Lower lobe of right lung (tissue), 2 donors: ENCODE measurements around the gene CNTN1. TPM values are rescaled to one million over a fixed set of nuclear protein-coding genes. Genes with fewer than 3 reads are reported as not detected.

Experiments used
- ATAC-seq, 2 donors: fragments of 200-7000 bp; cut with Tn5 transposase; one replicate each; pipeline ENCODE4 v1.9.1; 2020 to 2022; ENCODE audit warnings: mild to moderate bottlenecking in 2 of 2, moderate library complexity in 2 of 2
- DNase-seq: peaks from one replicate; pipeline ENCODE4 v3.0.0-alpha.2; 2020
- H3K27ac ChIP-seq: fragments of 200-600 bp; one replicate; pipeline ENCODE4 v1.8.0; 2022
- H3K27me3 ChIP-seq: fragments of 200-600 bp; one replicate; pipeline ENCODE4 v1.8.0; 2022; ENCODE audit warnings: low read depth
- H3K36me3 ChIP-seq: fragments of 200-600 bp; one replicate; pipeline ENCODE4 v1.8.0; 2022; ENCODE audit warnings: mild to moderate bottlenecking
- H3K4me1 ChIP-seq: fragments of 200-600 bp; one replicate; pipeline ENCODE4 v1.8.0; 2022
- H3K4me3 ChIP-seq: fragments of 200-600 bp; one replicate; pipeline ENCODE4 v1.8.0; 2022; ENCODE audit warnings: mild to moderate bottlenecking
- H3K9me3 ChIP-seq: fragments of 200-600 bp; one replicate; pipeline ENCODE4 v1.8.0; 2022
- CTCF ChIP-seq: fragments of 200-600 bp; IDR thresholded peaks from one replicate; pipeline ENCODE4 v1.8.0; 2022; ENCODE audit warnings: antibody characterized with exemption, mild to moderate bottlenecking
- intact Hi-C: fragments of 100-400 bp; cut with DNase I; formaldehyde crosslinking; loops from one replicate; pipeline ENCODE4 v1.11.0; 2022
- total RNA-seq: library from RNA; stranded (reverse); fragmentation: NEBNext Ultra II Directional; extraction: Animal tissue kit (Norgen Biotek cat#: 25700); gene quantifications from one replicate; pipeline ENCODE4 v1.2.1, GENCODE V29; 2021
- donor health status: DM: no; HTN: yes; CAD: no; lungs with severe emphysema.

The CNTN1 gene
- total RNA-seq, 1 donor from 2014 or later, result 12.3 TPM

- intact Hi-C loops, result no loop called here
- no peak for DNase-seq
- no peak for ATAC-seq
- no peaks in the 10 kb centered on the region for H3K27me3 ChIP-seq
- no peaks in the 10 kb centered on the region for H3K9me3 ChIP-seq
- no peaks in the 10 kb centered on the region for H3K36me3 ChIP-seq
- no peak overlapping the region for H3K4me3 ChIP-seq
- H3K4me1 ChIP-seq, result no peaks in the 10 kb centered on the region
- no peak for TF ChIP-seq CTCF
- H3K27ac ChIP-seq, result no peak overlapping the region
These were observed 36.8 kb upstream of the CNTN1 start for GRCh38 chr12:40655451-40655850.

GRCh38 chr12:40662366-40662765 is 29.9 kb upstream of the CNTN1 start:
- no peaks in the 10 kb centered on the region for H3K9me3 ChIP-seq
- no peaks in the 10 kb centered on the region for H3K27me3 ChIP-seq
- intact Hi-C loops, result no loop called here
- DNase-seq (no peak), ATAC-seq (no peak)
- no peaks in the 10 kb centered on the region for H3K36me3 ChIP-seq
- no peak overlapping the region for H3K4me3 ChIP-seq
- no peaks in the 10 kb centered on the region for H3K4me1 ChIP-seq
- TF ChIP-seq CTCF, result no peak
- no peak overlapping the region for H3K27ac ChIP-seq

GRCh38 chr12:40663781-40664180 is 28.5 kb upstream of the CNTN1 start:
- no peaks in the 10 kb centered on the region for H3K27me3 ChIP-seq
- TF ChIP-seq CTCF, result no peak
- H3K4me3 ChIP-seq, result no peak overlapping the region
- intact Hi-C loops, result no loop called here
- no peak overlapping the region for H3K27ac ChIP-seq
- no peaks in the 10 kb centered on the region for H3K36me3 ChIP-seq
- ATAC-seq (no peak), DNase-seq (no peak)
- H3K9me3 ChIP-seq, result no peaks in the 10 kb centered on the region
- H3K4me1 ChIP-seq, result no peaks in the 10 kb centered on the region

- H3K27ac ChIP-seq, result no peak overlapping the region
- no peaks in the 10 kb centered on the region for H3K27me3 ChIP-seq
- ATAC-seq, result peak; percentile 72 to 76
- intact Hi-C loops, result no loop called here
- no peaks in the 10 kb centered on the region for H3K4me1 ChIP-seq
- no peaks in the 10 kb centered on the region for H3K9me3 ChIP-seq
- H3K4me3 ChIP-seq, result no peak overlapping the region
- no peak for DNase-seq
- no peak for TF ChIP-seq CTCF
- H3K36me3 ChIP-seq, result no peaks in the 10 kb centered on the region
These were observed 24.1 kb upstream of the CNTN1 start for GRCh38 chr12:40668099-40668529.

- H3K4me3 ChIP-seq, result no peak overlapping the region
- intact Hi-C loops, result no loop called here
- ATAC-seq, result no peak
These were observed 19.4 kb upstream of the CNTN1 start for GRCh38 chr12:40672741-40673271.

More at GRCh38 chr12:40672741-40673271, 19.4 kb upstream of the CNTN1 start:
- no peaks in the 10 kb centered on the region for H3K27me3 ChIP-seq
- no peaks in the 10 kb centered on the region for H3K4me1 ChIP-seq
- H3K9me3 ChIP-seq, result no peaks in the 10 kb centered on the region
- H3K27ac ChIP-seq, result no peak overlapping the region
- H3K36me3 ChIP-seq, result no peaks in the 10 kb centered on the region
- no peak for DNase-seq
- no peak for TF ChIP-seq CTCF
